HepG2 (cell line): ENCODE data around the gene ANO2. TPM values are rescaled to one million over a fixed set of nuclear protein-coding genes. Genes with fewer than 3 reads are reported as not detected.

Experiments used
- ATAC-seq: fragments of 200-7000 bp; cut with Tn5 transposase; 3 replicates; pipeline ENCODE4 v1.9.1; 2020; ENCODE audit warnings: mild to moderate bottlenecking, moderate library complexity
- BruUV-seq: library from RNA; stranded (reverse); fragments of 400-500 nt; replicated peaks from 2 replicates; lab custom pipeline; 2021; lab: Mats Ljungman, UMichigan
- CTCF ChIA-PET: fragments of 300-600 bp; formaldehyde crosslinking; extraction: SDS; loops from one replicate; lab custom pipeline; 2021; ENCODE audit warnings: low total read pairs, inconsistent platforms, low intra/inter-chr PET ratio; lab: Yijun Ruan, JAX
- POLR2A ChIA-PET: fragments of 350-600 bp; sonication (Branson Sonifier 250); formaldehyde crosslinking; loops from one replicate; lab custom pipeline; 2020; ENCODE audit warnings: antibody characterized with exemption, inconsistent platforms; lab: Yijun Ruan, JAX
- DNase-seq: peaks from one replicate; pipeline ENCODE4 v3.0.0-alpha.2; 2015; ENCODE audit warnings: low spot score
- FAIRE-seq: peaks from 3 replicates; lab custom pipeline; 2011; peaks lifted over from hg19 to GRCh38; lab: Jason Lieb, UNC
- H2AFZ ChIP-seq: one replicate; pipeline ENCODE4 v1.6.1; 2011; ENCODE audit warnings: low read length, inconsistent platforms
- H3K27ac ChIP-seq: fragments of 300-600 bp; 3 replicates; pipeline ENCODE4 v1.8.0; 2011; ENCODE audit warnings: mixed run types, mild to moderate bottlenecking, mixed read lengths, low read length, inconsistent platforms; ENCODE audit not compliant: insufficient read depth; ENCODE audit errors: extremely low read length
- H3K27me3 ChIP-seq, 2 experiments: fragments of 200-600 bp in 1 of 2; 2 replicates in 1 of 2; 3 replicates in 1 of 2; pipeline versions ENCODE4 v1.6.0 to v1.8.0; 2011; ENCODE audit warnings: low read length in 2 of 2, mild to moderate bottlenecking in 2 of 2, moderate library complexity in 2 of 2, inconsistent platforms in 1 of 2; ENCODE audit not compliant: insufficient read depth in 2 of 2, control insufficient read depth in 1 of 2
- H3K36me3 ChIP-seq, 2 experiments: fragments of 200-600 bp in 1 of 2; replicated peaks in 1 of 2; 2 replicates in 1 of 2; 3 replicates in 1 of 2; pipeline versions ENCODE4 v1.5.1 to v1.8.0; 2011; ENCODE audit warnings: low read length in 2 of 2, inconsistent platforms in 1 of 2; ENCODE audit not compliant: insufficient read depth in 2 of 2, control insufficient read depth in 1 of 2
- H3K4me1 ChIP-seq: 2 replicates; pipeline ENCODE4 v1.5.1; 2012; ENCODE audit warnings: low read length, inconsistent platforms; ENCODE audit not compliant: insufficient read depth
- H3K4me2 ChIP-seq: 2 replicates; pipeline ENCODE4 v1.6.0; 2011; ENCODE audit warnings: low read depth, low read length, inconsistent platforms
- H3K4me3 ChIP-seq, 3 experiments: fragments of 200-600 bp in 1 of 3; sonication (generic), shearing (Covaris generic) in 1 of 3; replicated peaks in 1 of 3; 2 replicates each; pipeline ENCODE4 v1.5.1; 2011 to 2016; ENCODE audit warnings: low read length in 3 of 3, inconsistent platforms in 2 of 3, low read depth in 2 of 3, mild to moderate bottlenecking in 2 of 3, control low read depth in 1 of 3, mixed read lengths in 1 of 3; ENCODE audit not compliant: insufficient read depth in 1 of 3
- H3K79me2 ChIP-seq: one replicate; pipeline ENCODE4 v1.6.1; 2011; ENCODE audit warnings: low read length, inconsistent platforms; ENCODE audit not compliant: insufficient read depth
- H3K9ac ChIP-seq: 2 replicates; pipeline ENCODE4 v1.6.0; 2011; ENCODE audit warnings: mild to moderate bottlenecking, low read depth, low read length, inconsistent platforms; ENCODE audit not compliant: insufficient read depth
- H3K9me3 ChIP-seq: 2 replicates; pipeline ENCODE4 v1.5.1; 2012; ENCODE audit warnings: mild to moderate bottlenecking, low read length
- H4K20me1 ChIP-seq: 2 replicates; pipeline ENCODE4 v1.6.0; 2011; ENCODE audit warnings: inconsistent platforms, mild to moderate bottlenecking, low read length, moderate library complexity; ENCODE audit not compliant: insufficient read depth
- AHR ChIP-seq: IDR thresholded peaks from 2 replicates; pipeline ENCODE4 v1.6.1; 2018; ENCODE audit warnings: missing genetic modification reagents, missing compliant biosample characterization
- HNRNPK ChIP-seq: fragments of 200-400 bp; formaldehyde crosslinking; IDR thresholded peaks from 2 replicates; pipeline ENCODE4 v1.6.1; 2018; ENCODE audit warnings: low read length, low read depth, moderate library complexity, mild to moderate bottlenecking; ENCODE audit not compliant: poor library complexity, severe bottlenecking
- IKZF1 ChIP-seq: fragments of 450-650 bp; IDR thresholded peaks from 2 replicates; pipeline ENCODE4 v1.7.1; 2016
- ZNF142 ChIP-seq: sonication (generic); formaldehyde crosslinking; IDR thresholded peaks from 2 replicates; pipeline ENCODE4 v1.4.0; 2020; ENCODE audit warnings: missing genetic modification reagents
- ZNF260 ChIP-seq: sonication (generic); formaldehyde crosslinking; IDR thresholded peaks from 2 replicates; pipeline ENCODE4 v1.4.0; 2020; ENCODE audit warnings: missing genetic modification reagents, low read depth, mild to moderate bottlenecking, borderline replicate concordance
- ZNF264 ChIP-seq: sonication (generic); formaldehyde crosslinking; IDR thresholded peaks from 2 replicates; pipeline ENCODE4 v1.4.0; 2020; ENCODE audit warnings: missing genetic modification reagents
- ZNF556 ChIP-seq: sonication (generic); formaldehyde crosslinking; IDR thresholded peaks from 2 replicates; pipeline ENCODE4 v1.4.0; 2020; ENCODE audit warnings: mild to moderate bottlenecking, missing genetic modification reagents, borderline replicate concordance
- WGBS: methylation state at CpG from one replicate; pipeline ENCODE4 v1.1.6; 2017; ENCODE audit warnings: low lambda C conversion rate; 5-methylcytosine and 5-hydroxymethylcytosine counted together
- in situ Hi-C: cut with HindIII; loops from 2 replicates; pipeline ENCODE4 v1.10.0; 2017; ENCODE audit warnings: low pct_unique_long_range_greater_than_20kb; ENCODE audit not compliant: extremely low pct_ligation_motif_present
- intact Hi-C: fragments of 100-400 bp; cut with micrococcal nuclease; formaldehyde crosslinking; loops from one replicate; pipeline ENCODE4 v1.10.0; 2022; ENCODE audit not compliant: unreplicated experiment
- polyA plus RNA-seq, 8 experiments: library from polyadenylated mRNA; depleted of rRNA in 3 of 8; stranded (reverse) in 7 of 8; unstranded in 1 of 8; fragments of >200 nt; fragmentation: Illumina TruSeq in 4 of 8; extraction: Trizol in 4 of 8; gene quantifications; 2 replicates each; pipeline versions ENCODE4 v1.2.1 to v1.2.3, GENCODE V29; 2011 to 2016; ENCODE audit warnings: low read depth in 4 of 8, missing spikeins in 1 of 8, mixed read lengths in 1 of 8; ENCODE audit not compliant: insufficient read depth in 1 of 8
- total RNA-seq, 5 experiments: library from RNA; depleted of rRNA; stranded (reverse); fragments of >200 nt; fragmentation: Illumina TruSeq; extraction: Trizol; gene quantifications; 2 replicates each; pipeline ENCODE4 v1.2.3, GENCODE V29; 2016; ENCODE audit warnings: low read depth in 1 of 5
- TF ChIP-seq, protein P1 (sequence below): sonication (generic); formaldehyde crosslinking; IDR thresholded peaks from 2 replicates; pipeline ENCODE4 v1.8.0; 2022; ENCODE audit warnings: missing genetic modification reagents, mild to moderate bottlenecking, borderline replicate concordance

ANO2 gene
- total and polyA plus RNA-seq, 2 of the 13 experiments (the other 11 are each of a cell fraction or from before 2014, with no cell fraction given), result 0.18 TPM; not detected in 1

- ChIA-PET CTCF (no interaction called here), POLR2A (no interaction called here)
- Histone ChIP-seq H3K27me3 (peaks cover 3 to 17% of the 10 kb centered on the region in 2 experiments; a peak in 3 of 5 replicates), H3K27ac (no peak overlapping the region), H3K36me3 (no peaks in the 10 kb centered on the region), H2AFZ (no peak overlapping the region), H3K9me3 (no peaks in the 10 kb centered on the region), H3K79me2 (no peaks in the 10 kb centered on the region), H3K9ac (no peak overlapping the region), H3K4me2 (no peak overlapping the region), H3K4me1 (no peaks in the 10 kb centered on the region), H3K4me3 (no peak overlapping the region), H4K20me1 (no peaks in the 10 kb centered on the region)
- FAIRE-seq (no peak), DNase-seq (no peak), ATAC-seq (no peak)
- intact Hi-C loops, result no loop called here
- BruUV-seq, result no TSS peak
- in situ Hi-C loops, result no loop called here
- TF ChIP-seq ZNF264, result no peak
- TF ChIP-seq ZNF556 (CRISPR knock-in tag), result no peak
- TF ChIP-seq AHR (CRISPR knock-in tag), result no peak
- TF ChIP-seq, protein P1, sequence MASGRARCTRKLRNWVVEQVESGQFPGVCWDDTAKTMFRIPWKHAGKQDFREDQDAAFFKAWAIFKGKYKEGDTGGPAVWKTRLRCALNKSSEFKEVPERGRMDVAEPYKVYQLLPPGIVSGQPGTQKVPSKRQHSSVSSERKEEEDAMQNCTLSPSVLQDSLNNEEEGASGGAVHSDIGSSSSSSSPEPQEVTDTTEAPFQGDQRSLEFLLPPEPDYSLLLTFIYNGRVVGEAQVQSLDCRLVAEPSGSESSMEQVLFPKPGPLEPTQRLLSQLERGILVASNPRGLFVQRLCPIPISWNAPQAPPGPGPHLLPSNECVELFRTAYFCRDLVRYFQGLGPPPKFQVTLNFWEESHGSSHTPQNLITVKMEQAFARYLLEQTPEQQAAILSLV (CRISPR knock-in tag), result no peak
- 16% methylated on average over 8 of the region's 8 CpGs for whole genome bisulfite sequencing
Measured at GRCh38 chr12:5972387-5972786, 27.3 kb upstream of the ANO2 start.

GRCh38 chr12:5971194-5971850 lies 26.3 kb upstream of the ANO2 start:
- in situ Hi-C loops (no loop called here), intact Hi-C loops (no loop called here)
- Histone ChIP-seq H3K79me2 (no peaks in the 10 kb centered on the region), H3K9me3 (no peaks in the 10 kb centered on the region), H3K4me1 (no peaks in the 10 kb centered on the region), H3K36me3 (no peaks in the 10 kb centered on the region), H3K27ac (no peak overlapping the region), H2AFZ (no peak overlapping the region), H3K4me2 (no peak overlapping the region), H4K20me1 (no peaks in the 10 kb centered on the region), H3K4me3 (no peak overlapping the region), H3K27me3 (peaks cover 3 to 14% of the 10 kb centered on the region in 2 experiments; a peak in 3 of 5 replicates), H3K9ac (no peak overlapping the region)
- WGBS, result 34% methylated on average over 8 of the region's 10 CpGs
- ChIA-PET POLR2A (no interaction called here), CTCF (no interaction called here)
- ATAC-seq (no peak), DNase-seq (no peak), FAIRE-seq (no peak)
- no TSS peak for BruUV-seq
- TF ChIP-seq ZNF556 (CRISPR knock-in tag) (no peak), HNRNPK (no peak), ZNF260 (CRISPR knock-in tag) (no peak), ZNF142 (CRISPR knock-in tag) (no peak), IKZF1 (no peak)
